ENCODE results near the gene CCDC33. TPM values are rescaled to one million over a fixed set of nuclear protein-coding genes. Genes with fewer than 3 reads are reported as not detected.

The CCDC33 gene
- not detected for total RNA-seq
- polyA plus RNA-seq = not detected

DNA sequence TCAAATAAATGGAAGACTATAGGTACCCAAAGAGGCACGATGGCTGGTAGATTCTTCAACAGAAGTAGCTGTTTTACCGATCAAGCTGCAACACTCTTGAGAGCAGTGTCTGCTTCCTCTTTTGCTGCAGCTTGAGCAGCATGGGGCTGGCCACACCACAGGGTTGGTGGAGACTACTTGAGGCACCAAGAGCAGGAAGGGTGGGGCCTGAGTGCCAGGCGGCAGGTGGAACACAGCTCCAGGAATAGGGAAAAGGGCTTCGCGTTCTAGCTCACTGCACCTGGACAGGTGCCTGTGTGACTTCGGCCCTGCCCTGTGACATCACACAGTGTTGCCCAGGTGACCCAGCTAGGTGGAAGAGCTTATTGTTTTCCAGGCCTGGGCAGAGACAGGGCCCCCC, at the start of gene CCDC33:
Gene CCDC33 (plus strand): TSS at position 365 of the 400 bp plus-strand sequence. CDS start 394 bp downstream, outside the sequence.
- no peak within 1 kb of the TSS for H3K27ac ChIP-seq

DNA sequence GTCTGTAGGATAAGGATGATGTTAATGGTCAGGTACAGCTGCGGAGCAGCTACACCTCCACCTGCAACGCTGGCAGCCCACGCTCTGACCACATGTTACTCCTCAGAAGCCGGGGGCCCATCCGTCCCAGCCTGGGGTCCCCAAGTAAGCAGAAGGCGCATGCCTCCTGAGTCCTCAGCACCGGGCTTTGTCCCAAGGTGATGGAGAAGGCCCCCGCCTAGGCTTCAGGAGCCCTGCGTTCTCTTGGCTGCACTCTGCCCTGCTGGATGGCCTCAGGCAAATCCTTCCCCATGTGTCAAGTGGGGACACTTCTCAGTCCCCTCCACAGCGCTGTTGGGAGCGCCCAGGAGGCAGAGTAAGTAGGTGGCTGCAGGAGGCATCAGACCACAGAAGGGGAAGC, 47.9 kb upstream of the CCDC33 start:
- intact Hi-C loops (cut with DNase I) = no loop called here
- Histone ChIP-seq H3K27me3 (no peaks in the 10 kb centered on the region), H3K4me3 (no peak overlapping the region), H3K4me1 (no peaks in the 10 kb centered on the region), H3K27ac (no peak overlapping the region), H3K9me3 (no peaks in the 10 kb centered on the region), H3K36me3 (no peaks in the 10 kb centered on the region)
- no peak for FAIRE-seq
- peak in 1 of 6 donors; percentile 39 for DNase-seq
- no peak for TF ChIP-seq CTCF (IDR thresholded peaks at IDR 0.05)
- no peak for ATAC-seq
- 77 to 88% methylated on average over 11 of the region's 11 CpGs for WGBS, 2 donors

More for the DNA sequence above, at the start of gene CCDC33:
- ATAC-seq (peak in 2 of 4 donors; percentile 8 to 20), FAIRE-seq (no peak), DNase-seq (no peak)
- H3K4me1 ChIP-seq = peaks cover 0 to 12% (median 6%) of the 10 kb centered on the region in 3 donors
- H3K36me3 ChIP-seq = no peaks in the 10 kb centered on the region
- TF ChIP-seq CTCF (IDR thresholded peaks at IDR 0.05) = no peak
- H3K27me3 ChIP-seq = no peaks in the 10 kb centered on the region
- no peaks in the 10 kb centered on the region for H3K9me3 ChIP-seq
- 54 to 61% methylated on average over 6 of the region's 6 CpGs for WGBS, 2 donors
- H3K4me3 ChIP-seq = no peak within 1 kb of the TSS
- intact Hi-C loops (cut with DNase I) = no loop called here

GRCh38 chr15:74191798-74192197, 44.3 kb upstream of the CCDC33 start:
- peak in 1 of 6 donors; percentile 14 for DNase-seq
- 48 to 64% methylated on average over 3 of the region's 3 CpGs for WGBS, 2 donors

DNA sequence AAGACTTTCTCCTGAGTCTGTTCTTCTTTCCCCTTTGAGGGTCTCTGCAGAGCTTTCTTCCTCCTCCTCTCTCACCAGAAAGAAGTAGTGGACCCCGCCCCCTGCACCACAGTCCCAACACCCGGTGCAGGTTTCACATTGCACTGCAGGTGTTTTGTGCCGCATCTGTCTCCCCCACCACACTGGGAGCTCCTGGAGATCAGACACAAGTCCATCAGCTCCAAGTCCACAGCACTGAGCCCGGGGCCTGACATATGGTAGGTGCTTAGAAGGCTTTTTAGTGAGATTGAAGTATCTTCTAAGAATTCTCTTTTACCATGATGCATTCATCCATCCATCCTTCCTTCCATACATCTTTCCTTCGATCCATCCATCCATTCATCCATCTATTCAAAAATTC, 43.4 kb upstream of the CCDC33 start:
- Histone ChIP-seq H3K4me1 (no peaks in the 10 kb centered on the region), H3K27ac (no peak overlapping the region), H3K36me3 (no peaks in the 10 kb centered on the region), H3K9me3 (no peaks in the 10 kb centered on the region), H3K27me3 (no peaks in the 10 kb centered on the region), H3K4me3 (no peak overlapping the region)
- no peak for TF ChIP-seq CTCF (IDR thresholded peaks at IDR 0.05)
- DNase-seq (peak in 1 of 6 donors; percentile 9), ATAC-seq (no peak), FAIRE-seq (no peak)
- intact Hi-C loops (cut with DNase I) = no loop called here
- 68 to 75% methylated on average over 5 of the region's 5 CpGs for WGBS, 2 donors

More at GRCh38 chr15:74191798-74192197, 44.3 kb upstream of the CCDC33 start:
- Histone ChIP-seq H3K4me1 (no peaks in the 10 kb centered on the region), H3K27me3 (no peaks in the 10 kb centered on the region), H3K27ac (no peak overlapping the region), H3K9me3 (no peaks in the 10 kb centered on the region), H3K4me3 (no peak overlapping the region), H3K36me3 (no peaks in the 10 kb centered on the region)
- intact Hi-C loops (cut with DNase I) = no loop called here
- no peak for FAIRE-seq
- no peak for TF ChIP-seq CTCF (IDR thresholded peaks at IDR 0.05)
- ATAC-seq = no peak

- peak in 1 of 6 donors; percentile 10 for DNase-seq
- no peak for FAIRE-seq
- intact Hi-C loops (cut with DNase I) = no loop called here
- H3K9me3 ChIP-seq = no peaks in the 10 kb centered on the region
- H3K36me3 ChIP-seq = no peaks in the 10 kb centered on the region
- H3K27me3 ChIP-seq = no peaks in the 10 kb centered on the region
- H3K27ac ChIP-seq = no peak overlapping the region
- TF ChIP-seq CTCF (IDR thresholded peaks at IDR 0.05) = no peak
- H3K4me1 ChIP-seq = no peaks in the 10 kb centered on the region
- WGBS, 2 donors = 66 to 80% methylated on average over 4 of the region's 4 CpGs
- ATAC-seq = no peak
- no peak overlapping the region for H3K4me3 ChIP-seq
Observed at GRCh38 chr15:74193299-74193718, 42.8 kb upstream of the CCDC33 start.
